Fibroblast of pulmonary artery (primary cell): ENCODE data around the gene NASP.

ENCODE experiments used
- DNase-seq: peaks from one replicate; pipeline ENCODE4 v3.0.0-alpha.2; 2010; ENCODE audit warnings: low read depth
- H3K4me3 ChIP-seq: replicated peaks from 2 replicates; pipeline ENCODE4 v1.5.1; 2011; ENCODE audit warnings: low read depth, mild to moderate bottlenecking, control low read depth, low read length, moderate library complexity
- CTCF ChIP-seq: IDR thresholded peaks from 2 replicates; pipeline ENCODE4 v1.5.1; 2011; ENCODE audit warnings: mild to moderate bottlenecking, control low read depth, low read length, inconsistent platforms; ENCODE audit errors: missing control alignments

NASP gene

GRCh38 chr1:45569571-45569961 is 14.3 kb upstream of the NASP start:
- no peak for DNase-seq
- H3K4me3 ChIP-seq = no peak overlapping the region
- no peak for TF ChIP-seq CTCF

- DNase-seq = peak; percentile 87
Measured at GRCh38 chr1:45569962-45570581, 13.8 kb upstream of the NASP start.

GRCh38 chr1:45570631-45571030 is 13.2 kb upstream of the NASP start:
- no peak for DNase-seq
- H3K4me3 ChIP-seq = no peak overlapping the region
- TF ChIP-seq CTCF = no peak

More at GRCh38 chr1:45569962-45570581, 13.8 kb upstream of the NASP start:
- no peak overlapping the region for H3K4me3 ChIP-seq
- TF ChIP-seq CTCF = peak; percentile 100

GRCh38 chr1:45573231-45573804 is 10.5 kb upstream of the NASP start:
- peak; percentile 16 for DNase-seq
- TF ChIP-seq CTCF = peak; percentile 24
- H3K4me3 ChIP-seq = no peak overlapping the region

- no peak for TF ChIP-seq CTCF
- no peak for DNase-seq
- H3K4me3 ChIP-seq = no peak overlapping the region
Measured at GRCh38 chr1:45574105-45574626, 9.7 kb upstream of the NASP start.

GRCh38 chr1:45583264-45583665 is 576 bp upstream of the NASP start:
- TF ChIP-seq CTCF = no peak
- peak overlapping the region; percentile 100 for H3K4me3 ChIP-seq
- DNase-seq = peak; percentile 98
